Aorta (tissue), 5 donors: Measurements from ENCODE around the gene LYRM9. TPM values are rescaled to one million over a fixed set of nuclear protein-coding genes. Genes with fewer than 3 reads are reported as not detected.

ENCODE experiments used
- ATAC-seq: fragments of 200-7000 bp; cut with Tn5 transposase; one replicate; pipeline ENCODE4 v1.9.1; 2022; ENCODE audit warnings: moderate library complexity; ENCODE audit not compliant: low FRiP score
- DNase-seq, 2 donors: peaks; one replicate each; pipeline ENCODE4 v3.0.0-alpha.2; 2020
- H3K27ac ChIP-seq, 2 donors: one replicate each; pipeline ENCODE4 v1.5.1; 2013; ENCODE audit warnings: low read length in 2 of 2, mild to moderate bottlenecking in 2 of 2, moderate library complexity in 2 of 2, control low read depth in 1 of 2, inconsistent platforms in 1 of 2, low read depth in 1 of 2
- H3K27me3 ChIP-seq, 2 donors: one replicate each; pipeline ENCODE4 v1.6.1; 2013; ENCODE audit warnings: control low read depth in 1 of 2, low read length in 1 of 2, mild to moderate bottlenecking in 1 of 2, moderate library complexity in 1 of 2; ENCODE audit not compliant: insufficient read depth in 2 of 2, control insufficient read depth in 1 of 2
- H3K36me3 ChIP-seq, 2 donors: one replicate each; pipeline ENCODE4 v1.6.1; 2013; ENCODE audit warnings: control low read depth in 1 of 2, low read length in 1 of 2, mild to moderate bottlenecking in 1 of 2; ENCODE audit not compliant: insufficient read depth in 2 of 2, control insufficient read depth in 1 of 2
- H3K4me1 ChIP-seq, 2 donors: one replicate each; pipeline ENCODE4 v1.6.1; 2013; ENCODE audit warnings: low read length in 2 of 2, control low read depth in 1 of 2, mild to moderate bottlenecking in 1 of 2, moderate library complexity in 1 of 2; ENCODE audit not compliant: insufficient read depth in 2 of 2, control insufficient read depth in 1 of 2
- H3K4me3 ChIP-seq, 2 donors: one replicate each; pipeline ENCODE4 v1.5.1; 2013; ENCODE audit warnings: low read length in 2 of 2, control low read depth in 1 of 2, mild to moderate bottlenecking in 1 of 2
- H3K9me3 ChIP-seq: one replicate; pipeline ENCODE4 v1.6.1; 2013; ENCODE audit warnings: mild to moderate bottlenecking, low read length; ENCODE audit not compliant: control insufficient read depth
- WGBS, 2 donors: extraction: QIAGEN DNeasy Blood & Tissue Kit; methylation state at CpG; one replicate each; pipeline ENCODE4 v1.1.7; 2013; 5-methylcytosine and 5-hydroxymethylcytosine counted together
- intact Hi-C, 2 donors: fragments of 100-400 bp; cut with DNase I; formaldehyde crosslinking; loops; one replicate each; pipeline versions ENCODE4 v1.14.2 to v1.15.0; 2022
- long read RNA-seq, 2 donors: library from polyadenylated mRNA; unstranded; transcript quantifications; one replicate each; pipeline ENCODE4 v2.0.0, GENCODE V29; 2020 to 2021
- polyA plus RNA-seq, 2 donors: library from polyadenylated mRNA; stranded (reverse); fragments of 200-250 nt; gene quantifications; one replicate each; pipeline ENCODE4 v1.2.3, GENCODE V29; 2013
- total RNA-seq, 2 donors: library from RNA; stranded (reverse); fragmentation: NEBNext Ultra II Directional; extraction: Animal tissue kit (Norgen Biotek cat#: 25700); gene quantifications; one replicate each; pipeline ENCODE4 v1.2.1, GENCODE V29; 2021
- donor health status: healthy with polysubstance abuse.
- donor health status: Bipolar disorder and iron deficiency.
- donor health status: DM: no; HTN: no; CAD: no.
- donor health status: DM: no; HTN: no; CAD: no.
- donor health status: DM: yes; HTN: yes; CAD: no.

The LYRM9 gene
- 1 to 10 TPM; 7.8 to 9.8 TPM for total RNA-seq
- polyA plus RNA-seq: 10 to 100 TPM; 14.6 to 23.8 TPM
- long read RNA-seq, donor 1, transcript LYRM9-201 (4 exons, 501 nt): major isoform, 17 of 32 reads
- long read RNA-seq, donor 1, partial matches to known transcripts: 12 of 32 reads
- long read RNA-seq, donor 1, other reads (novel, unspliced or antisense): 1 of 32 reads
- long read RNA-seq, donor 2, partial matches to known transcripts: 0 of 4 reads
- long read RNA-seq, donor 2, other reads (novel, unspliced or antisense): 2 of 4 reads

DNA sequence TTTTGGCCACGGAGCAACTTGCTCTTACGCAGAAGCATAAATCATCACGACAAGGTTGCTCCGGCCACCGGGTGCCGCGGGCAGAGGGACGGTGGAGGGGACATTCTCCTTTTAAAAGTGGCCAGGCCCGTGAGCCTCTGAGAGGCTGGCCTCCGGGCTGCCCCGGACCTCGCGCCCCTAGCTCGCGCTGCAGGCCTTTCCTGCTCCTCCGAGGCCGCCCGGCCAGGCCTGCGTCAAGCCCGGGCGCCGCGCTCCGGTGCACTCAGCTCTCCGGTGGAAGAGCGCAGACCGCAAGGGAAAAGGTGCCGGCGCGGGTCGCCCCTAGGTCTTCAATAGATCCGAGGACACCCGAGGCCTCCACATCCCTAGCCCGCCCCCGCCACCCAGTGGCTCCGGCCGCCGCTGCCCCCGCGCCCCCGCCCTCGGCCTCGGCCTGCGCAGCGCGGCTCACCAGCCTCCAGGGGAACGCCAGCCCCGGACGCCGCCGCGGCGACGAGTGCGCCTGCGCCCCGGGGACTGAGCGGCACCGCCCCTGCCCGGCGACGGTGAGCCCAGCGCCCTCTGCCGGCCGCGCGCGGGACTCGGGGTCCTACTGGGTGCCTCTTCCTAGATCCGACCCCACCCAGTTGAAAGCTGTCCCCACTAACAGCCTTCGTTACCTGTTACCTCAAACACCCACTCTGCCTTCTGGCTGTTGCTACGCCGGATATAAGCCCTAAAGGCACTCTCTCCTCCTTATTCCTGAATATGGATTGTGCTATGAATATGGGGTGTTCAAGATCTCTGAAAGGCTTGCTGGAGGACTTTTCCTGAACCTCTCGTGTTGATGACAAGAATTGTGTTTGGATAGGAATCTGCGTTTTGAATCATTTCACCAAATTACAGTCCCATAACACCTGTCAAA, at the start of gene LYRM9:
Gene LYRM9 (minus strand): TSS at position 500 of the 904 bp plus-strand sequence. CDS start 10,671 bp downstream, outside the sequence.
- Histone ChIP-seq H3K4me1 (peaks cover 0 to 2% of the 10 kb centered on the region in 2 donors), H3K4me3 (peak within 1 kb of the TSS; percentile 63 to 96), H3K27ac (peak within 1 kb of the TSS in 1 of 2 donors; percentile 49), H3K36me3 (no peaks in the 10 kb centered on the region), H3K27me3 (no peaks in the 10 kb centered on the region), H3K9me3 (no peaks in the 10 kb centered on the region)
- peak; percentile 94 to 98 for DNase-seq
- WGBS, 2 donors: 1% methylated on average over 46 to 75 of the region's 75 CpGs
- ATAC-seq: peak; percentile 99
- intact Hi-C loops: no loop called here

DNA sequence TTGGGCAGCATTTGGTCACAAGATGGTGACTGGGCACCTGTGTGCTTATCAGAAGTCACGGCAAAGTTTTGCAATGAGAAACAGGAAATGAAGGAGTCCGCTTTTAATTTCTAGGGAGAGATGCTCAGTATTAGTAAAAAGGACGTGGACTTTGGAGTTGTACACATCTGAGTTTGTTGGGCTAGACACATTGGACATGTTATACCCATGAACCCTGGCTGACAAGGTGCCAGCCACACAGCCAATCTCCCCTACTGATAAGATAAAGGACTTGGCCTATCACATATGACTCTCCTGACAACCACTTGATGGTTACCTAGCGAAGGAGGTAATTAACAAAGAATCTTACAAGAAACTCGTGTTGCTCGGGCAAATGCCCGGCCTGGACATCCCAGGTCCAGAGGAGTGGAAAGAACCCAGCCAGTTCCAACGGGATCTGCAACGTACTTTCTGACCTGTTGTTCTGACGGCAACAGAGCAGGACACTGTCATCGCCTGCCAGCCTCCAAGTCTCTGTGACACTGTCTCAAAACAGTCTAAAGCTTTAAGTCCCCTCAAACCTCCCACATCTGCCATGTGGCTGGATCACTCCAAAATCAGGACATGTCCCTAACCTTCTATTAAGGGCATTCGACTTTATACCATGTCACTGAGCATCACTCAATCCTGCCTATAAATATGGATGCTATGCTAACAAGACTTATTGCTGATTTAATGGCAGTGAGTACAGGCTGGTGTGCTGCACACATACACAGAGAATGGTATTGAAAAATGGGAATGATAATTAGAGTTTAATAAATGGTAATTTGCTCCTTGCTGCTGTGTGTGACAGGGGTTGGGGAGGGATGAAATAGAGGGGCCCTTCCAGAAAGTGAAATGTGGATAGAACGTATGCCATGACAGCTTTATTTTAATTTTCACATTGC, 47.6 kb upstream of the LYRM9 start:
- no peak overlapping the region for H3K4me3 ChIP-seq
- no peaks in the 10 kb centered on the region for H3K36me3 ChIP-seq
- peaks cover 1% of the 10 kb centered on the region for H3K9me3 ChIP-seq
- 62 to 66% methylated on average over 13 of the region's 13 CpGs for WGBS, 2 donors
- H3K4me1 ChIP-seq: no peaks in the 10 kb centered on the region
- H3K27me3 ChIP-seq: no peaks in the 10 kb centered on the region
- DNase-seq (no peak), ATAC-seq (no peak)
- H3K27ac ChIP-seq: no peak overlapping the region
- intact Hi-C loops: no loop called here

DNA sequence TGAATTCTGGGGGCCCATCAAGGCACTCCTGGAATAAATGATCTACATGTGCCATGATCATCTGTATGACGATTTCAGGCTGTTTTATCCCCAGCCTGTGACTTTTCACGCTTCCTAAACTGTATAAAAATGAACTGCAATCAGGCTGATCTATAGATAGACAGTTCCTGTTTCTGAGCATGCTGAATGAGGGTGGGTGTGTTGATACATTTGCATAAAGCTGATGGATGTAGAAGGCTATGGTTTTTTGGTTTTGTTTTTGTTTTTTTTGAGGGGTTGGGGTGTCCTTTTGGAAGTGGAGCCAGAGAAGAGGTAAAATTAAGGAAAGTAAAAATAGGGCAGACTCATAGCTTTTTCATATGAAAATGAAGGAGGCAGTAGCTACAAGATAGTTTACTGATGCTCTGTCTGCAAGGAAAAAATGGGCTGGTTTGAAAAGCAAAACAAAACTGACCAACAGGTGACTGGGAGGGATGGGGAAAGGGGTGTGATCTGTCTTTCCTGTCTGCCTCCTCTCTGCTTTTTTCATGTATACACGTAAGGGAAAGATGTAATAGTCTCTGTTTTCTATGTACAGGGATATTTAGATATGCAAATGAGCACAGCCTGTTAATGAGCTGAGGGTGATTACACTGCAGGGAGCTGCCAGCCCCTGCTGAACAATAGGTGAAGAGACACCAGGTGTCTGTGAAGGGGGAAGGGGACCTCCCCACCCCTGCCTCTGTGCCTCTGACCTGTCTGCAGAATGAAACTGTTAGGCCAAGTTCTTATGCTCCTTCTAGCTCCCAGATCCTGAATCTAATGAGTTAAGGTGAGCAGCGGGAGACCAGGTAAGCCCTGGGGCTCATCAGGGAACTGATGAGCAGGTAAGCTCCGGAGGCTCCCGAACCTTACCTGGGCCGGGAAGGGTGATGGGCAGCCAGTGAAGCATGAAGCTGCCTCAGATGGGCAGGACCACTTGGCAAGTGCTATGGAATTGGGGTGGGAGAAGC, 46.6 kb upstream of the LYRM9 start:
- H3K4me3 ChIP-seq: no peak overlapping the region
- intact Hi-C loops: no loop called here
- H3K27me3 ChIP-seq: no peaks in the 10 kb centered on the region
- ATAC-seq: no peak
- H3K4me1 ChIP-seq: no peaks in the 10 kb centered on the region
- WGBS, 2 donors: 23 to 36% methylated on average over 7 of the region's 7 CpGs
- no peaks in the 10 kb centered on the region for H3K36me3 ChIP-seq
- no peak for DNase-seq
- peaks cover 1% of the 10 kb centered on the region for H3K9me3 ChIP-seq
- H3K27ac ChIP-seq: no peak overlapping the region

DNA sequence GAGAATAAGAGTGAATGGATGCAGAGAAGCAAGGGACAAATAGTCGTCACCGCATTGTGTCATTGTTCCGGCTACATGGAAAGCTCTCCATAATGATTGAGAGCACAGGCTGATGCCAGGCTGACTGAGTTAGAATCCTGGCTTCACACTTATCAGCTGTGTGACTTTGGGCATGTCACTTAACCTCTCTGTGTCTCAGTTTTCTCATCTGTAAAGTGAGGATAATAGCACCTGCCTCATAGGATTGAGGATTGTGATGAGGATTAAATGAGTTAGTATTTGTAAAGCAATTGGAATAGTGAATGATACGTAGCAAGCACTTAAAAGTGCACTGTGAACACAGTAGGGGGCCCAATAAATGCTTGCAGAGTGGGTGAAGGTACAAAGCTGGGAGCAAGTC, 45.7 kb upstream of the LYRM9 start:
- Histone ChIP-seq H3K27ac (no peak overlapping the region), H3K4me1 (no peaks in the 10 kb centered on the region), H3K36me3 (no peaks in the 10 kb centered on the region), H3K27me3 (no peaks in the 10 kb centered on the region), H3K4me3 (no peak overlapping the region), H3K9me3 (peaks cover 1% of the 10 kb centered on the region)
- ATAC-seq (no peak), DNase-seq (no peak)
- intact Hi-C loops: no loop called here
- WGBS, 2 donors: 76 to 77% methylated on average over 4 of the region's 4 CpGs

DNA sequence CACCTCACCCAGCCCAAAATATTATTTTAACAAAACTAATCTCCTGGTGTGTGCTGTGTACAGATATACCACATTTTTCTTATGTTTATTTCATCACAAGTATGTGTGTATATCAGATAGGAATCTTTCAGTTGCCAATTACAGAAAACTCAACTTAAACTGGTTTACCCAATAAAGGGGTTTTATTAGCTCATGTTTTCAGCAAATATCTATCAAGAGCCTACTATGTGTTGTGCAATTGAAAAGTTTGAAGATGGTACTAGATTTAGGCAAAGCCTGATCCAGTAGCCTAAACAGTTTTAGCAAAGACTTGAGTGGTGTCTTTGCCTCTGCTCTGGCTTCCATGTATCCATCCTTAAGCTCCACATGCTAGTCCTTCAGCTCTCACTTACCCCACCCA, 45.1 kb upstream of the LYRM9 start:
- Histone ChIP-seq H3K9me3 (peaks cover 3% of the 10 kb centered on the region), H3K4me1 (no peaks in the 10 kb centered on the region), H3K27me3 (no peaks in the 10 kb centered on the region), H3K27ac (no peak overlapping the region), H3K36me3 (no peaks in the 10 kb centered on the region), H3K4me3 (no peak overlapping the region)
- DNase-seq (no peak), ATAC-seq (no peak)
- intact Hi-C loops: no loop called here

DNA sequence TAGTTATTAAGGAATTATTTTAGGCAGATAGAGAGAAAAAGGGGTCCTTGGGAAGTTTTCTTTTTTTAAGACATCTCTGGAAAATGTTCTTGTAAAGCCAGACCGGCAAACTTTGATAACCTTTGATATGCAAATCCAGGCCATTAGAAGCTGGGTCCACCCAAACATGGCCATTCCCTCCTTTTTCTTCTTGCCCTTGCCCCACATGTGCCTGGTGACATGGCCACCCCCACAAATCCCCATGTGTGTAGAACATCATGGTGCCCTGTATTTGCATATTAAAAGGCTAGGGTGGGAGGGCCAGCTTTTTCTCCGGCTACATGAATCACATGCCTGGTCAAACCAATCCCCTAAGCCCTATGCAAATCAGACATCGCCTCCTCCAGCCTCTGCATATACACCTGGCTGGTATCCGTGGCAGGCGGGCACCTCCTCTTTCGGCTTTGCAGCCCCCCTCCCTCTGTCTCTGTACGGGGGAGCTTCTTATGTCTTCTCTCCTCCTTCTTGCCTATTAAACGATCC, 43.9 kb upstream of the LYRM9 start:
- H3K36me3 ChIP-seq: no peaks in the 10 kb centered on the region
- ATAC-seq (no peak), DNase-seq (no peak)
- H3K9me3 ChIP-seq: peaks cover 2% of the 10 kb centered on the region
- WGBS, 2 donors: 86 to 90% methylated on average over 8 of the region's 8 CpGs
- intact Hi-C loops: no loop called here
- no peaks in the 10 kb centered on the region for H3K4me1 ChIP-seq
- no peaks in the 10 kb centered on the region for H3K27me3 ChIP-seq
- H3K27ac ChIP-seq: no peak overlapping the region
- no peak overlapping the region for H3K4me3 ChIP-seq

DNA sequence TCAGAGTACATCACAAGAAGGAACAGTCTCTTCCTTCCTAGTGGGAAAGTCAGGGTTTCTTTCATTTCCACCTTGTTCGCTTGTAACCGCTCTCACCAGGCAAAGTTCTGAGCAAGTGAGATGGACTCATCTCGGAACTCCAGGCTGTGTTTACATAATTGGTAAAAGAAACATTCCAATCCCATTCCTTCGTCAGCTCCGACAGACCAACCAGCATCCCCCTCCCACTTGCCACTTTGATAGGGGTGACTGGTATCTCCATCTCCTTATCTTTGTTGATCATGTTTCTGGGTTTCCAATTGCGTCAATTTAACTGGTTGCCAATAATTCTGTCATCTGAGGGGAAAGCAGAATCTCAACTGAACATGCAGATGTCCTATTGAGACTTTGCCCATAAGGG, 36.8 kb upstream of the LYRM9 start:
- no peaks in the 10 kb centered on the region for H3K27me3 ChIP-seq
- no peak overlapping the region for H3K27ac ChIP-seq
- no peaks in the 10 kb centered on the region for H3K4me1 ChIP-seq
- peaks cover 7% of the 10 kb centered on the region for H3K9me3 ChIP-seq
- ATAC-seq: no peak
- H3K36me3 ChIP-seq: no peaks in the 10 kb centered on the region
- DNase-seq: no peak
- WGBS, 2 donors: 18 to 20% methylated on average over 6 of the region's 6 CpGs
- H3K4me3 ChIP-seq: no peak overlapping the region
- intact Hi-C loops: loop anchor here in 1 of 2 donors (5.0 kb wide), 1 partner anchor 42 kb away; no protein-coding TSS in a partner anchor
